CD4-positive, alpha-beta memory T cell (primary cell): Measurements from ENCODE around the gene LIMS2. TPM values are rescaled to one million over a fixed set of nuclear protein-coding genes. Genes with fewer than 3 reads are reported as not detected.

Experiments used
- CTCF ChIA-PET: fragments of 350-600 bp; sonication (Branson Sonifier 250); formaldehyde crosslinking; loops from one replicate; lab custom pipeline; 2021; ENCODE audit warnings: inconsistent platforms; ENCODE audit not compliant: partially characterized antibody; lab: Charles Lee
- POLR2A ChIA-PET: fragments of 350-600 bp; sonication (Branson Sonifier 250); formaldehyde crosslinking; loops from one replicate; lab custom pipeline; 2021; ENCODE audit not compliant: partially characterized antibody; lab: Charles Lee
- DNase-seq, 5 donors: peaks; one replicate each; pipeline versions ENCODE4 v3.0.0 to v3.0.0-alpha.2; 2020 to 2022; ENCODE audit warnings: mixed read lengths in 1 of 5
- H3K27ac ChIP-seq: one replicate; pipeline ENCODE4 v1.7.0; 2013; ENCODE audit warnings: low read depth, low read length
- H3K27me3 ChIP-seq: 2 replicates; pipeline ENCODE4 v1.7.0; 2013; ENCODE audit warnings: mild to moderate bottlenecking, low read length, moderate library complexity; ENCODE audit not compliant: insufficient read depth
- H3K36me3 ChIP-seq: 2 replicates; pipeline ENCODE4 v1.7.0; 2013; ENCODE audit warnings: mild to moderate bottlenecking, low read length, moderate library complexity; ENCODE audit not compliant: insufficient read depth
- H3K4me1 ChIP-seq: 2 replicates; pipeline ENCODE4 v1.7.0; 2013; ENCODE audit warnings: mild to moderate bottlenecking, low read length, moderate library complexity; ENCODE audit not compliant: insufficient read depth
- H3K4me3 ChIP-seq, 2 donors: one replicate each; pipeline ENCODE4 v1.7.0; 2013; ENCODE audit warnings: low read length in 2 of 2, mild to moderate bottlenecking in 1 of 2
- H3K9me3 ChIP-seq, 2 donors: one replicate each; pipeline ENCODE4 v1.7.0; 2013; ENCODE audit warnings: low read length in 2 of 2, control low read depth in 1 of 2; ENCODE audit not compliant: control insufficient read depth in 1 of 2
- H3K27ac Mint-ChIP-seq, 7 donors: one replicate each; pipeline ENCODE4 v1.8.0; 2020 to 2021; ENCODE audit warnings: mixed read lengths in 7 of 7, mild to moderate bottlenecking in 6 of 7, inconsistent platforms in 3 of 7, moderate library complexity in 3 of 7
- H3K27me3 Mint-ChIP-seq, 2 donors: one replicate each; pipeline ENCODE4 v1.8.0; 2020 to 2021; ENCODE audit warnings: mixed read lengths in 2 of 2
- H3K36me3 Mint-ChIP-seq, 2 donors: one replicate each; pipeline ENCODE4 v1.8.0; 2020 to 2021; ENCODE audit warnings: mixed read lengths in 2 of 2, inconsistent platforms in 1 of 2, mild to moderate bottlenecking in 1 of 2
- H3K4me1 Mint-ChIP-seq, 4 donors: one replicate each; pipeline ENCODE4 v1.8.0; 2020 to 2021; ENCODE audit warnings: mixed read lengths in 4 of 4, mild to moderate bottlenecking in 1 of 4
- H3K4me3 Mint-ChIP-seq, 8 donors: one replicate each; pipeline ENCODE4 v1.8.0; 2020 to 2021; ENCODE audit warnings: mixed read lengths in 8 of 8, mild to moderate bottlenecking in 7 of 8, moderate library complexity in 6 of 8, inconsistent platforms in 3 of 8
- H3K9me3 Mint-ChIP-seq, 8 donors: one replicate each; pipeline ENCODE4 v1.8.0; 2020 to 2021; ENCODE audit warnings: mixed read lengths in 8 of 8, mild to moderate bottlenecking in 5 of 8, inconsistent platforms in 3 of 8, moderate library complexity in 1 of 8
- intact Hi-C: fragments of 100-400 bp; cut with micrococcal nuclease; formaldehyde crosslinking; loops from one replicate; pipeline ENCODE4 v1.15.1; 2023
- polyA plus RNA-seq, 2 donors: library from polyadenylated mRNA; unstranded; fragments of 300-500 nt; fragmentation: Illumina TruSeq; gene quantifications; one replicate each; pipeline ENCODE4 v1.2.3, GENCODE V29; 2021
- total RNA-seq, 2 experiments: library from RNA; stranded (reverse); gene quantifications; one replicate each; pipeline ENCODE4 v1.2.3, GENCODE V29; 2021

Gene LIMS2
- total and polyA plus RNA-seq, 4 experiments from 2014 or later, result 6.0 to 15.9 (median 9.0) TPM

- no peak for DNase-seq
- POLR2A ChIA-PET, result no interaction called here
- Mint-ChIP-seq H3K36me3 (no peaks in the 10 kb centered on the region), H3K4me1 (no peaks in the 10 kb centered on the region), H3K27me3 (peaks cover 3 to 6% of the 10 kb centered on the region in 2 donors), H3K27ac (no peak overlapping the region), H3K4me3 (no peak overlapping the region), H3K9me3 (peaks cover 0 to 2% (median 0%) of the 10 kb centered on the region in 8 donors)
- H3K9me3 ChIP-seq, result no peaks in the 10 kb centered on the region
- CTCF ChIA-PET, result no interaction called here
- no peaks in the 10 kb centered on the region for H3K27me3 ChIP-seq
- no peaks in the 10 kb centered on the region for H3K36me3 ChIP-seq
- H3K27ac ChIP-seq, result no peak overlapping the region
- intact Hi-C loops, result no loop called here
- no peak overlapping the region for H3K4me3 ChIP-seq
- H3K4me1 ChIP-seq, result no peaks in the 10 kb centered on the region
Measured at GRCh38 chr2:127625572-127625951, 49.8 kb downstream of the LIMS2 start.

GRCh38 chr2:127624756-127625571 is 50.4 kb downstream of the LIMS2 start:
- Mint-ChIP-seq H3K4me3 (no peak overlapping the region), H3K36me3 (no peaks in the 10 kb centered on the region), H3K9me3 (peaks cover 0 to 2% (median 0%) of the 10 kb centered on the region in 8 donors), H3K4me1 (no peaks in the 10 kb centered on the region), H3K27ac (no peak overlapping the region), H3K27me3 (peaks cover 3 to 6% of the 10 kb centered on the region in 2 donors)
- CTCF ChIA-PET, result no interaction called here
- H3K4me1 ChIP-seq, result no peaks in the 10 kb centered on the region
- H3K36me3 ChIP-seq, result no peaks in the 10 kb centered on the region
- H3K9me3 ChIP-seq, result no peaks in the 10 kb centered on the region
- H3K27me3 ChIP-seq, result no peaks in the 10 kb centered on the region
- intact Hi-C loops, result no loop called here
- POLR2A ChIA-PET, result no interaction called here
- H3K4me3 ChIP-seq, result no peak overlapping the region
- DNase-seq, result no peak
- H3K27ac ChIP-seq, result no peak overlapping the region

- H3K27me3 Mint-ChIP-seq, result peaks cover 8% of the 10 kb centered on the region in 2 donors
- no peak overlapping the region for H3K4me3 Mint-ChIP-seq
- H3K36me3 Mint-ChIP-seq, result no peaks in the 10 kb centered on the region
- Histone ChIP-seq H3K36me3 (no peaks in the 10 kb centered on the region), H3K9me3 (no peaks in the 10 kb centered on the region), H3K4me1 (no peaks in the 10 kb centered on the region), H3K4me3 (no peak overlapping the region), H3K27ac (no peak overlapping the region), H3K27me3 (no peaks in the 10 kb centered on the region)
- intact Hi-C loops, result no loop called here
- H3K27ac Mint-ChIP-seq, result no peak overlapping the region
- no peak for DNase-seq
- H3K4me1 Mint-ChIP-seq, result no peaks in the 10 kb centered on the region
- peaks cover 0 to 2% (median 0%) of the 10 kb centered on the region in 8 donors for H3K9me3 Mint-ChIP-seq
- CTCF ChIA-PET, result no interaction called here
- POLR2A ChIA-PET, result no interaction called here
Measured at GRCh38 chr2:127624320-127624755, 51.0 kb downstream of the LIMS2 start.

- Mint-ChIP-seq H3K4me1 (no peaks in the 10 kb centered on the region), H3K27ac (no peak overlapping the region), H3K36me3 (no peaks in the 10 kb centered on the region), H3K27me3 (peaks cover 8 to 10% of the 10 kb centered on the region in 2 donors), H3K9me3 (peaks cover 0 to 2% (median 0%) of the 10 kb centered on the region in 8 donors), H3K4me3 (no peak overlapping the region)
- CTCF ChIA-PET, result no interaction called here
- H3K27ac ChIP-seq, result no peak overlapping the region
- POLR2A ChIA-PET, result no interaction called here
- intact Hi-C loops, result no loop called here
- H3K27me3 ChIP-seq, result no peaks in the 10 kb centered on the region
- H3K4me3 ChIP-seq, result no peak overlapping the region
- H3K9me3 ChIP-seq, result no peaks in the 10 kb centered on the region
- no peaks in the 10 kb centered on the region for H3K4me1 ChIP-seq
- H3K36me3 ChIP-seq, result no peaks in the 10 kb centered on the region
- DNase-seq, result no peak
Measured at GRCh38 chr2:127623388-127624319, 51.7 kb downstream of the LIMS2 start.

GRCh38 chr2:127622561-127623387 is 52.6 kb downstream of the LIMS2 start:
- no peak for DNase-seq

GRCh38 chr2:127621981-127622431 is 53.3 kb downstream of the LIMS2 start:
- Mint-ChIP-seq H3K4me3 (no peak overlapping the region), H3K9me3 (peaks cover 0 to 2% (median 0%) of the 10 kb centered on the region in 8 donors), H3K36me3 (no peaks in the 10 kb centered on the region), H3K27ac (no peak overlapping the region), H3K4me1 (no peaks in the 10 kb centered on the region), H3K27me3 (peaks cover 12 to 14% of the 10 kb centered on the region in 2 donors)
- no peaks in the 10 kb centered on the region for H3K9me3 ChIP-seq
- H3K4me3 ChIP-seq, result no peak overlapping the region
- H3K27ac ChIP-seq, result no peak overlapping the region
- ChIA-PET CTCF (no interaction called here), POLR2A (no interaction called here)
- no peaks in the 10 kb centered on the region for H3K36me3 ChIP-seq
- intact Hi-C loops, result no loop called here
- H3K27me3 ChIP-seq, result no peaks in the 10 kb centered on the region
- H3K4me1 ChIP-seq, result no peaks in the 10 kb centered on the region
- DNase-seq, result no peak

More at GRCh38 chr2:127622561-127623387, 52.6 kb downstream of the LIMS2 start:
- H3K36me3 Mint-ChIP-seq, result no peaks in the 10 kb centered on the region
- H3K27me3 Mint-ChIP-seq, result peaks cover 11 to 12% of the 10 kb centered on the region in 2 donors
- no peak overlapping the region for H3K27ac Mint-ChIP-seq
- H3K4me1 ChIP-seq, result no peaks in the 10 kb centered on the region
- no peak overlapping the region for H3K27ac ChIP-seq
- H3K9me3 ChIP-seq, result no peaks in the 10 kb centered on the region
- no peaks in the 10 kb centered on the region for H3K36me3 ChIP-seq
- POLR2A ChIA-PET, result no interaction called here
- H3K4me3 Mint-ChIP-seq, result no peak overlapping the region
- CTCF ChIA-PET, result no interaction called here
- H3K9me3 Mint-ChIP-seq, result peaks cover 0 to 2% (median 0%) of the 10 kb centered on the region in 8 donors
- intact Hi-C loops, result no loop called here
- H3K27me3 ChIP-seq, result no peaks in the 10 kb centered on the region
- no peaks in the 10 kb centered on the region for H3K4me1 Mint-ChIP-seq
- H3K4me3 ChIP-seq, result no peak overlapping the region
